ENCODE results near the gene TCN2.
"Not testable (repeated sequence)": the region's sequence is repeated elsewhere in the genome, so short reads cannot be mapped to it uniquely, and the experiment has no call there.

The TCN2 gene

DNA sequence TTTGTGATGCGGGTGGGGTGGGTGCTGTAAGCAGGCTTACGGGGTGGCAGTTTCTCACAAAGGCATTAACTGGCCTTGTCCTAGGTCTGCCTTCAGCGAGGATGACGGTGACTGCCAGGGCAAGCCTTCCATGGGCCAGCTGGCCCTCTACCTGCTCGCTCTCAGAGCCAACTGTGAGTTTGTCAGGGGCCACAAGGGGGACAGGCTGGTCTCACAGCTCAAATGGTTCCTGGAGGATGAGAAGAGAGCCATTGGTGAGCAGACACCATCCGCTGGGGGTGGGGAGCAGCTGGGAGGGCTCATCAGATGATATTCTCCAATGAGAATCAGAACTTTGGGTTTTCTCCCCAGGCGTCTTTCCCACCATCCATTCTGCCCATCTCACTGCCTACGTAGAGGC, 5.8 kb downstream of the TCN2 start:
- DNase-seq, result no peak

DNA sequence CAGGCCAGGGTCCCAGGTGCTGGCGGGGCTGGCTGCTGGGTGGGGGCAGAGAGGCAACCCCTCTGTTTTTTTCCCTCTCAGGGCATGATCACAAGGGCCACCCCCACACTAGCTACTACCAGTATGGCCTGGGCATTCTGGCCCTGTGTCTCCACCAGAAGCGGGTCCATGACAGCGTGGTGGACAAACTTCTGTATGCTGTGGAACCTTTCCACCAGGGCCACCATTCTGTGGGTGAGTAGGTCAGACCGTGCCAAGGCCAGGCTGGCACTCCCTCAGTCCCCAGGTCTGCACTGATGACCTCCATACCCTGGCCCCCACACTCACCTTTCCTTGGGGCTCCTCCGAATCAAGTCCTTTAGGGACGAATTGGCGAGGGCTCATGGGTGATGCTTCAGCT, 7.3 kb downstream of the TCN2 start:
- DNase-seq, result no peak

DNA sequence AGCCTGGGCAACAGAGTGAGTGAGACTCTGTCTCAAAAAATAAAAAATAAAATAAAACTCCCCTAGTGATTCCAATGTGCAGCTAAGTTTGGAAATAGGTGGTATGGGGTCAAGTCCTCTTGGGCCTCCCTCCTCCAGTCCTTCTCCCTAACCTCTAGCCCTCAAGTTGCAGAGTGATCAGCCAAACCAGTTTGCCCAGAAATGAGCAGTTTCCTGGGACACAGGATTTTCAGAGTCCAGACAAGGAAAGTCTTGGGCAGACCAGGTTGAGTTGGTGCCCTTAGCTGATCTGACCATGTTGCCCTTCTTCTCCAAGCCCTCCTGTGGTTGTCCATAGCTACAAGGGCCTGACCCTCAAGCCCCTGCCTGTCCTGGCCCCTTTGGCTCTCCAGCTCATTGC, 7.9 kb downstream of the TCN2 start:
- DNase-seq, result no peak

DNA sequence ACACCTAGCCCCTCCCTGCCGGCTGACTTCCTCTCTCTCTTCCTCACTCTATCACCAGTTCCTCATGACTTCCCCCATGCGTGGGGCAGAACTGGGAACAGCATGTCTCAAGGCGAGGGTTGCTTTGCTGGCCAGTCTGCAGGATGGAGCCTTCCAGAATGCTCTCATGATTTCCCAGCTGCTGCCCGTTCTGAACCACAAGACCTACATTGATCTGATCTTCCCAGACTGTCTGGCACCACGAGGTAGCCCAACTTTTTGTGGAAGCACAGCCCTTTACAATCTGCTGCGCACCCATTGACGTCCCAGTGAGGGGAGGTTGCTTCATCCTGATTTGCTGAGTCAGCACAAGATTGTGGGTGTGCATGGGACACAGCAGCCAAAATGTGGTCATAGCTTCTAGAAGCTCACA, 8.6 kb downstream of the TCN2 start:
- no peak for DNase-seq

DNA sequence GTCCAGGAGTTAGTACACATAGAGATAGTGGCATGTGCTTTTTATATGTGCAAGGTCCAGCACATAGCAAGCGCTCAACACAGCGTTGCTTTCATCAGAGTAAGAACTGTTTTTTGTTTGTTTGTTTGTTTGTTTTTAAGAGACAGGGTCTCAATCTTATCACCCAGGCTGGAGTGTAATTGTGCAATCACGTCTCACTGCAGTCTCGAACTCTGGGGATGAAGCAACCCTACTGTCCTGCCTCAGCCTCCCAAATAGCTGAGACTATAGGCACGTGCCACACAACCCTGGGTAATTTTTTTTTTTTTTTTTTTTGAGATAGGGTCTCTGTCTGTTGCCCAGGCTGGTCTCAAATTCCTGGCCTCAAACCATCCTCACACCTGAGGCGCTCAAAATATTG, 10.8 kb downstream of the TCN2 start:
- no peak for DNase-seq

DNA sequence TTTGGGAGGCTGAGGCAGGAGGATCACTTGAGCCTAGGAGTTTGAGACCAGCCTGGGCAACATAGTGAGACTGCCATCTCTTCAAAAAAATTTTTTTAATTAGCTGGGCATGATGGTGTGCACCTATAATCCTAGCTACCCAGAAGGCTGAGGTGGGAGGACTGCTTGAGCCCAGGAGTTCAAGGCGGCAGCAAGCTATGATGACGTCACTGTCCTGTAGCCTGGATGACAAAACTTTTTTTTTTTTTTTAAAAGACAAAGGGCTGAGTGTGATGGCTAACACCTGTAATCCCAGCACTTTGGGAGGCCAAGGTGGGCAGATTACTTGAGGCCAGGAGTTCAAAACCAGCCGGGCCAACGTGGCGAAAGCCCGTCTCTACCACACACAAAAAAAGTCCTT, 12.9 kb downstream of the TCN2 start:
- not testable (repeated sequence) for DNase-seq

DNA sequence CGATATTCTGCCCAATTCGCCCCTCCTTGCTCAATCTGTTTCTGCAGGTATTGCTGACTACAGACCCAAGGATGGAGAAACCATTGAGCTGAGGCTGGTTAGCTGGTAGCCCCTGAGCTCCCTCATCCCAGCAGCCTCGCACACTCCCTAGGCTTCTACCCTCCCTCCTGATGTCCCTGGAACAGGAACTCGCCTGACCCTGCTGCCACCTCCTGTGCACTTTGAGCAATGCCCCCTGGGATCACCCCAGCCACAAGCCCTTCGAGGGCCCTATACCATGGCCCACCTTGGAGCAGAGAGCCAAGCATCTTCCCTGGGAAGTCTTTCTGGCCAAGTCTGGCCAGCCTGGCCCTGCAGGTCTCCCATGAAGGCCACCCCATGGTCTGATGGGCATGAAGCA, 19.4 kb downstream of the TCN2 start:
- DNase-seq, result no peak

DNA sequence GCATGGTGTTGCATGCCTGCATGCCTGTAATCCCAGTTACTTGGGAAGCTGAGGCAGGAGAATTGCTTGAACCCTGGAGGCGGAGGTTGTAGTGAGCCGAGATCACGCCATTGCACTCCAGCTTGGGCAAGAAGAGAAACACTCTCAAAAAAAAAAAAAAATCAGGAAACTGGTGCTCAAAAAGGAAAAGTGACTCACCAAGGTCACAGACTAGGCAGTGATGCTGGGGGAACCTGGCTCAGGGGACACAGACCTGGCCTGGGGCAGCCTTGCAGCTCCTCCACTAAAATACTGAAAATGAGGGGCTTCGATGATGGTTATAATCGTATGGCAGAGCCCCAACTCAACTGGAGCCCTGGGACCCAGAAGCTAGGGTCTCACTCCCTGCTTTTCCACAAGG, 20.5 kb downstream of the TCN2 start:
- DNase-seq, result no peak

DNA sequence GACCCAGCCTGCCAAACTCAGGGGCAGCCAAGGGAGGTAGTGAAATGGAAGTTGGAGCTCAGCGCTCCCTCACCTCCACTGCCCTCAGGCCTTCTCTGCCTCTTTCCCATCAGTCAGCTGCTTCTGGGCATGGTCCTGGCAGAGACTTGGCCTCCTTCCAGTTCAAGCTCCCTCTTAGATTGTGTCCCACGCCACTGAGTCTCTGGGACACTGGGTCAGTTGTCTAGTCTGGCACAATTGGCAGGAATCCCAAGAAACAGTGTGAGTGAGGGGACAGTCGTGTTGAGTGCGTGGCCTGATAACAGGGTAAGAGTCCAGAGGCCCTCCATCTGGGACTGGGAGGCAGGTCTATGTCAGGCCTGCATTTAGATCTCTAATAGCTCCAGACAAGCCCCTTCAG, 21.5 kb downstream of the TCN2 start:
- DNase-seq, result no peak

DNA sequence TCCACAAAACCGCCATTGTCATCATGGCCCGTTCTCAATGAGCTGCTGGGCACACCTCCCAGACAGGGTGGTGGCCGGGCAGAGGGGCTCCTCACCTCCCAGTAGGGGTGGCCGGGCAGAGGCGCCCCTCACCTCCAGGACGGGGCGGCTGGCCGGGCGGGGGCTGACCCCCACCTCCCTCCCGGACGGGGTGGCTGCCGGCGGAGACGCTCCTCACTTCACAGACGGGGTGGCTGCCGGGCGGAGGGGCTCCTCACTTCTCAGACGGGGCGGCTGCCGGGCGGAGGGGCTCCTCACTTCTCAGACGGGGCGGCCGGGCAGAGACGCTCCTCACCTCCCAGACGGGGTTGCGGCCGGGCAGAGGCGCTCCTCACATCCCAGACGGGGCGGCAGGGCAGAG, 24.5 kb downstream of the TCN2 start:
- not testable (repeated sequence) for DNase-seq

DNA sequence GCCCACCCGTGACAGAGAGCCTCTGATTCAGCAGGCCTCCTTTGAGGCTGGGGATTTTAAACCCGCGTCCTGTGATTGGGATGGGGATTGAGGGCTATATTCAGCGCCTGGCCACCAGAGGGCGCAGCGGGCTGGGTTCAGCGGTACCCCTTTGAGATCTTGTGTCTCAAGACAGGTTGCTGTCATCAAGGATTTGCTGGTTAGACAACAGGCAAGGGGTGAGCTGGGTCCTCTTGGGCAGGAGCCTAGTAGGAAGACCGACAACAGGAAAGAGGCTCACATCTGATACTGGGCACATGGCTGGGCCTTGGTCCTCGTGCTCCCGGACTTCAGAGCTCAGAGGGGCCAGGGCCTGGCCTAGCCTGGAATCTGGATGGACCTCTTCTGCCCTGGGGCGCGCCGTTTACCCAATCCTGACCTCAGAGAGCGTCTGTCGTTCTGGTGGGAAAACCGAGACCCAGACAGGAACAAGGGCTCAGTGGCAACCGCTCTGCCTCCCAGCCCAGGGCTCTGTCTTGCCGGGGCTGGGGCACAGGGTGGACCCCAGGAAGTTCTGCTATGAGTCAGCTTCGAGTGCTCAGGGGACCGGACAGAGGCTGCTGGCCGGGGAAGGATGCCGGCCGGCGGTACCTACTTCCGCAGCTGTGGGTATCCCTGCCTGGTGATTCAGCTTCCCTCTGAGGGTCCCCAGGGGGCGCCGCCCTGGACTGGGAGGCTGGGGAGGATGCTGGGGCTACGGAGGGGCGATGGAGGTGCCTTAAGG, 27.7 kb downstream of the TCN2 start:
- DNase-seq, result peak; percentile 93 to 95

DNA sequence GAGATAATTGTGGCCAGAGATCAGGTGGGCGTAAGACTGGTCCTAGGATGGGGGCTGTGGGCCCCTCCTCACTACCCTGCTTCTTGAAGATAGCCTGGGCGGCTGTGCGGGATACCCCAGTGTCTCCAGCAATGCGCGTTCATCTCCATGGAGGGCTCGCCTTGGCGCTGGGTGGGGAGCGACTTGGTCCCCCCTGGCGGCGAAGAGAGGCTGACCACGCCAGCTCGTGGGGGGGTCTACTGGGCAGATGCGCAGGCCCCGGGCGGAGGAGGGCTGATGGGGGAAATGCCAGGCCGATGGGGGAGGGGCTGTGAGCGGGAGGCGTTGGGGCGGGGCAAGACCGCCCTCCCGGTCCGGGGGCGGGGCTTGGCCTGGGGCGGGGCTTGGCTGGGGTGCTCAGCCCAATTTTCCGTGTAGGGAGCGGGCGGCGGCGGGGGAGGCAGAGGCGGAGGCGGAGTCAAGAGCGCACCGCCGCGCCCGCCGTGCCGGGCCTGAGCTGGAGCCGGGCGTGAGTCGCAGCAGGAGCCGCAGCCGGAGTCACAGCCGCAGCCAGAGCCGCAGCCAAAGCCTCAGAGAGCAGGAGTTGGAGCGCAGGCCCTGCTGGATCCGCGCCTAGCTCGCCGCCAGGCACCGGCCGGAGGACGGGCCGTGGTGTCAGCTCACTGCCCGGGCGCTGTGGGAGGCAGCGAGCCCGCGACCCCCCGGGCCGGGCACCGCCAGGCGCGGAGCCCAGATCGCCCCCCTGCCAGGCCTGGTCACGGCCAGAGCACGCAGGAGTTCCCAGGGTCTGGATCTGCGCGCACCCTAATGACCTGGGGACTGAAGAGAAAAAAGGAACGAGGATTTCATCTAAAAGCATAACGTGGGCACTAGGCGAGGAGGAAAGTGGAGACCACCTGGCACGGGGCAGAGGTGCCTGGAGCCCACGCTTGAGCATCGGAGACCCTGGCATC, 28.6 kb downstream of the TCN2 start, which contains the start of gene SLC35E4:
Gene SLC35E4, plus strand, starts transcription at position 509 of the 953 bp plus-strand sequence. CDS start 670 bp downstream, outside the sequence.
- peak; percentile 96 for DNase-seq

DNA sequence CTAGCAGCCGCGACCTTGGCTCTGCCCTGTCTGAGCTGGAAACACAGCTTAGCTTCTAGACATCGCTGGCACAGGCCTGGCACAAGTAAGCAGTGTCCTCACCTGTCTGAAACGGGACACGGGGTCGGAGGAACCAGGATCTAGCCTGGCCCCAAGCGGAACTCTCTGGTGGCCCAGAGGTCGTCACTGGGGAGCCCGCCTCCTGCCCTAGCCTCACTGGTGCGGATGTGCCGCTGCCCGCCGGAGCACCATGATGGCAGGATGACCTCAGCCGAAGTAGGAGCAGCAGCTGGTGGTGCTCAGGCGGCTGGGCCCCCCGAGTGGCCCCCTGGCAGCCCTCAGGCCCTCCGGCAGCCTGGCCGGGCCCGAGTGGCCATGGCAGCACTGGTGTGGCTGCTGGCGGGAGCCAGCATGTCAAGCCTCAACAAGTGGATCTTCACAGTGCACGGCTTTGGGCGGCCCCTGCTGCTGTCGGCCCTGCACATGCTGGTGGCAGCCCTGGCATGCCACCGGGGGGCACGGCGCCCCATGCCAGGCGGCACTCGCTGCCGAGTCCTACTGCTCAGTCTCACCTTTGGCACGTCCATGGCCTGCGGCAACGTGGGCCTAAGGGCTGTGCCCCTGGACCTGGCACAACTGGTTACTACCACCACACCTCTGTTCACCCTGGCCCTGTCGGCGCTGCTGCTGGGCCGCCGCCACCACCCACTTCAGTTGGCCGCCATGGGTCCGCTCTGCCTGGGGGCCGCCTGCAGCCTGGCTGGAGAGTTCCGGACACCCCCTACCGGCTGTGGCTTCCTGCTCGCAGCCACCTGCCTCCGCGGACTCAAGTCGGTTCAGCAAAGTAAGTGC, 29.5 kb downstream of the TCN2 start:
- DNase-seq, result peak; percentile 21 to 25

DNA sequence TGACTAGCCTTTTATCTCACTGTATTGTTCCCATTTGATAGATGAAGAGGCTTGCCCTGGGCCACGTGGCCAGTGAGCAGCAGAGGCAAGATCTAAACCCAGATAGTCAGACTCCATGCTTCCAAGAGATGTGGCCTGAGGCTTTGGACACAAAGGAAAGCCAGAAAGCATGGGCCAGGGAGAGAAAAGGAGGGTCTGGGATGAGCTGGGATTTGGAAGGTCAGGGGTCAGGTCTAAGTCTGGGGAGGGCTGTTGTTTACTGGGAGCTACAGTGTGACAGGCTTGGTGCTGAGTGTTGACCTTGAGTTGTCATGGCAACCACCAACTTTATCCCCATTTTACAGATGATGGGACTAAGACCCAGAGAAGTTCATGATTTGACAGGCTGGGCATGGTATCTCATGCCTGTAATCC, 30.7 kb downstream of the TCN2 start:
- no peak for DNase-seq

DNA sequence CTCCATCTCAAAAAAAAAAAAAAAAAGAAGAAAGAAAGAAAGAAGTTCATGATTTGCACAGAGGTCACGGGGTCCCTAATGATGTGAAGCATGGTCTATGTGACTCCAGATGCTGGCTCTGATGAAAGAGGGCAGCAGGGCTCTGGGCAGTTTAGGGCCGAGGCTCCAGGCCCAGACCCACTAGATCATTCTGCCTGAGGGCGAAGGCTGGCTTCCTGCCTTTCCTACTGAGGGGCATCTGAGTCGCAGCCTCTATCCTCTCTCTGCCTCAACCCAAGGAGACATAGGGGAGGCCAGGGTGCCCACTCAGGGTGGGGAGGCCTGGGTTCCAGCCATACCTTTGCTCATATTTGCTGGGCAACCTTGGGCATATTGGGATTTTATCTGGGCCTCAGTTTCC, 33.4 kb downstream of the TCN2 start:
- DNase-seq, result no peak

DNA sequence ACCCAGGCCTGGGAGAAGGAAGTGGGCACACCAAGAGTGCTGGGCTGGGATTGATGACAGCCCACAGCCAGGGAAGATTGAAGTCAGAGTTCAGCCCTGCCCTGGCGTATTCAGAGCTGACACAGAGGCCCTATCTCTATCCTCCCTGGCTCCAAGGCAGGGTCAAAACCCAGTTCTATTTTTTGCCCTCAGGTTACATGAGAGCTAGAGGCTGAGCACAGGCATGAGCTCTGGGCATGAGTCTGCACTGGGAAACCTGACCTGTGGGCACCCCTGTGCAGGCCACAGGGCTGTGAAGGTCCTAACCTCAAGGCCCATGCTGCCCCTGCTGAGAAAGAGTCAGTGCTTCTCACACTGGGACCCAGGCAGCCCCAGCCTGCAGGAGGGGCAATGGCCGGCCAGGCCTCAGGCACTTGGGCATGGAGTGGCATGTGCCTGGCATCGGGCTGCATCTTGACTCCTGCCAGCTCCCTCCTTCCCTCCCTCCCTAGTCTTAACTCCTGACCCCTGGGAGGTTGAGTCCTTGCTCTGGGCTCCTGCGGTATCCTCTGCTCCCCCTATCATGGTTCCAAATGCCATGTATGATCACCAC, 34.0 kb downstream of the TCN2 start:
- DNase-seq, result no peak

DNA sequence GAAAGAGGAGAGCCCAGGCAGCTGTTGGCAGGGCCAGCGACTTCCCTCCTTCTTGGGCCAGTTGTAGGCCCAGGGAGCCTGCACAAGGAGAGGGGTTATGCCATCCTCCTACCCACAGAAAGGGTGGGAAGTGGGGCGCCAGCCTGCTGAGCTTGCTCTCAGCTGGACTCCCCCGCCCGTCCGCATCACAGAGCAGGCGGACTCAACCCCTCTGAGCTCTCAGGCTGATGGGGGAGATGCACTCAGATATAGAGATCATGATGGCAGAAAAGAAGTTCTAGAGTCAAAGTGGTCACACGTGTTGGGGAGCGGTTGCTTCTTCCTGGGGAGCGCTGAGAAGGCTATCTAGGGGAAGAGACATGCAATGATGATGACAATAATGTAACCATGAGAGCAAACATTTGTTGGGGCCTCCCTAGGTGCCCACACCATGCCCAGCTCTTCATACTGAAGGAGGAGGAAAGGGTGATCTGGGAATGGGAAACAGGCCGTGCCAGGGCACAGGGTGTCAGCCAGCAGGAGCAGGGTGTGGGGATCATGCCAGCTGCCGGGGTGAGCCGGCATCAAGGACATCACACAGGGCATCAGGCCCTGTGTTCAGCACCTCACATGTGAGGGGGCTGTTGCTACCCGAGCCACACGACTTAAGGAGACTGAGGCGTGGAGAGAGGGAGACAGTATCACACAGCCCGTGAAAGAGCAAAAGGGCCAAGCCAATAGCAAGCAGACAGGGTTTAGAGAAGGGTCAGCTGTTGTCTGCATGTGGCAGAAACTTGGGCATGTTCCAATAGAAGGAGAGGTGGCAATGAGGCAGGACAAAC, 36.3 kb downstream of the TCN2 start:
- DNase-seq, result no peak

DNA sequence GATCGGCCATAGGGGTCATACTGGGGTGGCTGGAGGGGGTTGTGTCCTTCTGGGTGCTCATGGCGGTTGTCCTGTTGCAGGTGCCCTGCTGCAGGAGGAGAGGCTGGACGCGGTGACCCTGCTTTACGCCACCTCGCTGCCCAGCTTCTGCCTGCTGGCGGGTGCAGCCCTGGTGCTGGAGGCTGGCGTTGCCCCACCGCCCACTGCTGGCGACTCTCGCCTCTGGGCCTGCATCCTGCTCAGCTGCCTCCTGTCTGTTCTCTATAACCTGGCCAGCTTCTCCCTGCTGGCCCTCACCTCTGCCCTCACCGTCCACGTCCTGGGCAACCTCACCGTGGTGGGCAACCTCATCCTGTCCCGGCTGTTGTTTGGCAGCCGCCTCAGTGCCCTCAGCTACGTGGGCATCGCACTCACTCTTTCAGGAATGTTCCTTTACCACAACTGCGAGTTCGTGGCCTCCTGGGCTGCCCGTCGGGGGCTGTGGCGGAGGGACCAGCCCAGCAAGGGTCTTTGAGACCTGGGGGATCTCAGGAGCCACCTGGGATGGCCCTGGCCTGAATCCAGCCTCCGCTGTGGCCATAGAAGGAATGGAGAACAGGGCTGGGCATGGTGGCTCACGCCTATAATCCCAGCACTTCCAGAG, 39.7 kb downstream of the TCN2 start:
- DNase-seq, result no peak

DNA sequence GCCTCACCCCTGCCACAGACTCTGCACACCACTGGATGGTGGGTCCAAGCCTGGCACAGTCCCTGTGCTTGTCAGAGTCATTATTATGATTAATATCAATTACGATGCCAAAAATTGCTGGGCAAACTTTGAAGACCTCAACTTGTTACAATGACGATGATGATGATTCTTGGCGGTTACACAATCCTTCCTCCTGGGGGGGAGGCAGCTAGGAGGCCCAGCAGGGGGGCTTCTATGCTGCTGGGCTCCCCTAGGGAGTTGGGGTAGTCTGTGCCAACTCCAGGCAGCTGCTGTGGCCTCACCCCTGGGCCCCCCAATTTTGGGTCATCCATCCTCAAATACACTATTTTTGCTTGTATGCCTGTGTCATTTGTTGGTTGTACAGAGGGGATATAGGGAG, 40.6 kb downstream of the TCN2 start:
- no peak for DNase-seq

DNA sequence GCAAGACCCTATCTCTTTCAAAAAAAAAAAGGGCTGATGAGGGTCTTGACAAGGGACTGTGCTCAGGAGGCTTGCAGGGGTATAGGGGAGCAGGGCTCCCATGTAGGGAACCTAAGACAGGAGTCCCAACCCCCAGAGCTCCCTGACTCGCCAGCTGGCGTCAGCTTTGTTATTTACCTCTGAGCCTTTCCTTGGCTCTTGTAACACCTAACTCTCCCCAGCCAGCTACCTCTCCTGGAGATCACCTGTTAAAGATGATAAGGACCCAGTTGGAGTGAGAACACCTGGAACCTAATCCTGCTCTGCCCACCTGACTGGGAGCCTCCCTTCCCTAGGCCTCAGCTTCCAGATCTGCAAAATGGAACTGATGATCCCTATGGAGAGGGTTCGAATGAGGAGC, 41.9 kb downstream of the TCN2 start:
- no peak for DNase-seq

DNA sequence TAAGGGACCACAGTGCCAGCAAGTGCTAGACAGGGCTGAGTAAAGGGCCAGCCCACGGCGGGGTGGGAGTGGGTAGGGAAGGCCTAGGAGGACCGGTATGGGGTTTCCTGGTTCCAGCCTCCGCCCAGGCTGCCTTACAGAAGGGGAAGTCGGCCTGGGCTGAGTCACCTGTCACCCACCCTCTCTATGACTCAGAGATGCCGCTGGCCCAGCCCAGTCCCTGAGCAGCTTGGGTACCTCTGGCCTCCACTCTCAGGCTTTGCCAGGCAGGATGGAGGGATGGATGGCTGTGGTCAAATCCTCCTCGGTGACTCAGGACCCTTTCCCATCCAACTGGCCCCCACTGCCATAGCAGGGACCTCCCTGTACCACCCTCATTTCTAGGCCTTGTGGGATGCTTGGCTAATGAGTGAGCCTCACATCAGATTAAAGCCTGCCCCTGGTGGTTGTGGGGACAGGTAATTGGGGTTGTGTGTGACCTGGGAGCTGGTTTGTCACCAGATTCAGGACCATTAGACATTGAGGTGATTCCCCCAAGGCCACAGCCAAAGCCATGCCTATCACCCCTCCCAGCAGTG, 42.5 kb downstream of the TCN2 start:
- DNase-seq, result peak; percentile 89 to 93

All from activated CD4-positive, alpha-beta T cell treated with anti-CD3 and anti-CD28 coated beads, Interleukin-2, amount 50 U/mL, for 48 hours (primary cell).